GM10266 (cell line): ENCODE data around the gene KCNK17.
A peak's percentile ranks its signal among the peaks of the same experiment; 100 is the strongest.

Source experiments
- DNase-seq: peaks from one replicate; pipeline ENCODE4 v3.0.0; 2012; ENCODE audit errors: extremely low spot score
- TF ChIP-seq, protein P1 (sequence below): IDR thresholded peaks from 2 replicates; pipeline ENCODE4 v1.5.1; 2012; ENCODE audit warnings: mild to moderate bottlenecking, low read depth; ENCODE audit not compliant: control insufficient read depth, insufficient read depth; ENCODE audit errors: missing control alignments

KCNK17 gene

DNA sequence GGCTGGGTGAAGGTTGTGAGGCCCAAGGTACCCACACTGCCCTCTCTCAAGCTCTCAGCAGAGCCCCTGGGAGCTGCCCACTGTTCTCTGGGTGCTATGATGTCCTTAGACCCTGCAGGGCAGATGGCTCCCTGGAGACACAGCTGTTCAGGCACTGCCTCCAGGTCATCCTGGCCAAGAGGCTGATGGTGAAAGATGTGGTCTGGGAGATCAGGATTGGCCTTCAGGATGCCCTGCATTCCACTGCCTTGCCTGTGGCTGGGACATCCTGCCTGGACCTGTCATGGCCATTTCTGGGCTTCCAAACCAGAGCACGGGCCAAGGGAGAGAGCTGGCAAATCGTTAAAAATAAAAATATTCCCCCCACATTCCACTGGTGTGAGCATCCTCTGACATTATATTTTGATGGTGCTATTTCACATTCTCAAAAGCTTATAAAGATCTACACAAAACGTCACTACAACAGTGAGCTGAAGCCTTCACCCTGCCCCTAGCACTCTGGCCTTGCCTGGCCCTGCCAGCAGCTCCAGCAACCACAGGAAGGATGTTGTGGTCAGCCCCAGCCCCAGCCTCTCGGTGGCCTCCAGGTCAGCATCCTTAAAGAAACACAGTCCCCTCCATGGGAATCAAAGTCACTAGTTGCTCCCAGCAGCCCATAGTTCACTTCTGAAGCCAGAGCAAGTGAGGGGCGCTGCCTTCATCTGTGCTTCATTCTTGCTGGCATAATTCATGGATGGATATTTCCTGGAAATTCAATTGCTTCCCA is 21.7 kb upstream of the KCNK17 start:
- DNase-seq = no peak
- TF ChIP-seq, protein P1, sequence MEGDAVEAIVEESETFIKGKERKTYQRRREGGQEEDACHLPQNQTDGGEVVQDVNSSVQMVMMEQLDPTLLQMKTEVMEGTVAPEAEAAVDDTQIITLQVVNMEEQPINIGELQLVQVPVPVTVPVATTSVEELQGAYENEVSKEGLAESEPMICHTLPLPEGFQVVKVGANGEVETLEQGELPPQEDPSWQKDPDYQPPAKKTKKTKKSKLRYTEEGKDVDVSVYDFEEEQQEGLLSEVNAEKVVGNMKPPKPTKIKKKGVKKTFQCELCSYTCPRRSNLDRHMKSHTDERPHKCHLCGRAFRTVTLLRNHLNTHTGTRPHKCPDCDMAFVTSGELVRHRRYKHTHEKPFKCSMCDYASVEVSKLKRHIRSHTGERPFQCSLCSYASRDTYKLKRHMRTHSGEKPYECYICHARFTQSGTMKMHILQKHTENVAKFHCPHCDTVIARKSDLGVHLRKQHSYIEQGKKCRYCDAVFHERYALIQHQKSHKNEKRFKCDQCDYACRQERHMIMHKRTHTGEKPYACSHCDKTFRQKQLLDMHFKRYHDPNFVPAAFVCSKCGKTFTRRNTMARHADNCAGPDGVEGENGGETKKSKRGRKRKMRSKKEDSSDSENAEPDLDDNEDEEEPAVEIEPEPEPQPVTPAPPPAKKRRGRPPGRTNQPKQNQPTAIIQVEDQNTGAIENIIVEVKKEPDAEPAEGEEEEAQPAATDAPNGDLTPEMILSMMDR = no peak

DNA sequence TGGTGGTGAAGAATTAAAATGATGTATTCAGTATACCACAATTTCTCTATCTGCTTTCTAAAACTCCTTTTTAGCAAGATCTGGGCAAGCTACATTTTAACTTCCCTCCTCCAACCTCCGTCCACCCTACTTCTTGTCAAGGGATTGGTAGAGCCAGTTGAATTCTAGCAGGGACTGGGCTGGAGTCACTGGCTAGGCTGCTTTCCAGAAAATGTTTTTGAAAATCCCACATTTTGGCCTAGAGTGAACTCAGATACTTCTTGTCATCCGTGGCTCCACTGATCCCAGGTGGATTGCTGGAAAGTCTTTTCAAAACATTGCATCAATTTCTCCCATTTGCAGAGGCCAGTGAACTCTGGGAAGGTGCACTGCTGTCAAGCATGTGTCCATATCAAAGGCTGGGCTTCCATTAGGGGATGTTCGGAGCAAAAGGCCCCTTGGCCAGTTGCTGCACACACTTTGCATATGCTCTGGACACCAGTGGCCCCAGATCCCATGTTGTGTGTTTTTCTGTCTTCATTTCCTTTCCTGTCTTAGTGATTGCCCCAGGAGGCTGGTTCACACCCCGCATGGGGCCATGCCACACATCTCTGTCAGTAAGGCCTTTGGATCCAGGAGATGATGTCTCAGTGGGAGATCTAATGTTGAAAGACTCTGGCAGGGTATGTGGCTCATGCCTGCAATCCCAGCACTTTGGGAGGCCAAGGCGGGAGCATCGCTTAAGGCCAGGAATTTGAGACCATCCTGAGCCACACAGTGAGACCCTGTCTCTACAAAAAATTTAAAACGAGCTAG is 19.6 kb upstream of the KCNK17 start:
- TF ChIP-seq, protein P1 = no peak
- no peak for DNase-seq

DNA sequence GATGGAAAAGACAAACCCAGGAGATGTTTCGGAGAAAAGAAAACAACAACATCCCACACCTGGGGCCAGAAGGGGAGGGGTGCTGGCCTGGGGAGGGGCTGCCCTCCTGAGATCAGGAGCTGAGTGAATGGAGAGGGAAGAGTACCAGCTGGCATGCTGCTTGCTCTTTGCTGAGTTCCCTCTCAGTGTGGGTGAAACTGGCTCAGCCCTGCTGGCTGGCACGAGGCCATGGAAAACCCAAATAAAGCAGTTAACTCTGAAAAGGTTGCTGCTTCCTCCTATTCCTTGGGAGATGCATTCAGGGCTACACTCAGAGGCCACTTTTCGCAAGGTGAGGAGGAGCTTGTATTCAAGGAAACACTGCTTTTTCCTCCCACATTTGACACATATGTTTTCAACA is 16.3 kb upstream of the KCNK17 start:
- TF ChIP-seq, protein P1 = no peak
- DNase-seq = no peak

DNA sequence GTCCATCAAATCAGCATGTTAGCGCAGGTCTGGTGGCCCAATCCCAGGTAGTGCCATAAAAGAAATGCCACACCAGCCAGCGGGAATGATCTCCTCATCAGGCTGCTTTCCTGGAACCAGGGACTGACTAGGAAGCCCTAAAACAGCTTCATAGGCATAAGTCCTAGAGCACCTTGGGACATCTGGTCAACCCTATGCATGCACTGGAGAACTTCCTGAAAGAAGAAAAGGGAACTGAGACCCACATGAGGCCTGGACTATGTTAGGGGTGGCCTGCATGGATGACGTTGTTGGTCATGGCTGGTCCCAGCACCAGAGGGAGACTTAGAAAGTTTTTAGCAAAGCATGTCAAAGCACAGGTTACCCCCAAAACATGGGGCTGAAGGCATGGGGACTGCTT is 15.8 kb upstream of the KCNK17 start:
- peak; percentile 61 for DNase-seq
- TF ChIP-seq, protein P1 = no peak

DNA sequence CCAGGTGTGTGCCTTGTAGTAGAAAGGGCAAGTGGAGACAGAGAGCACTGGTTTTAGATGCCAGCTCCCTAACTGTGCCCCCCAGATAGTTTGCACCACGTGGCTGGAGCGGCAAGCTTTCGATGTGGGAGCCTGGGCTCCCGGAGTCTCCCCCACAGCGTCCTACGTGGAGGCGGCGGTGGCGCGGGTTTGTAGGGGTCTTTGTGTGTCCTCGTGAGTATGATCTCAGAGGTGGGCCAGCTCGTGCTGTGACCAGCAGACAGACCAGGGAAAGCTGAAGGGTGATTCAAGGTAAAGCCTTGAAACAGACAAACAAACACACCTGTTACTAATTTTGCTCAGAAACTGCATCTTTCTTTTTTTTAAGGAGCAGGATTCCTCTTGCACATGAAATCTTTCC is 13.8 kb upstream of the KCNK17 start:
- TF ChIP-seq, protein P1 = no peak
- DNase-seq = no peak

DNA sequence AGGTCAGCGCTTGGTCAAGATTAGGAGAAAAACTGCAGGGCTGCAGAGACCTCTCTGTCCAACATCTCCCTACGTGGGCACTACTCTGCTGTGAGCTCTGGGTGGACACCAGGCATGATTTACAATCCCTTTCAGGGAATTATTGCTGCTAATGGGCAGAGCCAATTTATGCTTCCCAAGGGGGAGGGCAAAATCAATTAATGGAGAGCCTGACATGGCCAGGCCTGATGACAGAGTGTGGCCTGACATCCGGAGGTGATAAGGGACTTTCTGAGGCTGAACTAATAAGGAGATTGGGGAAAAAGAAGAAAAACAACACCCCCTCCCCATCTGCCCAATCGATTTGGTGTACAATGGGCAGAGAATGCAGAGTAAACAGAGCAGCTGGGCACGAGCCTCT is 13.3 kb upstream of the KCNK17 start:
- DNase-seq = no peak
- TF ChIP-seq, protein P1 = no peak
